ENCODE data around the gene POLR2B. TPM values are rescaled to one million over a fixed set of nuclear protein-coding genes. Genes with fewer than 3 reads are reported as not detected.

The POLR2B gene
- total and polyA plus RNA-seq, 12 donors, result 20.5 to 91.2 (median 78.4) TPM

- no peak for DNase-seq
- Histone ChIP-seq H3K9me3 (no peaks in the 10 kb centered on the region), H3K27me3 (no peaks in the 10 kb centered on the region), H3K4me3 (no peak overlapping the region), H3K36me3 (peaks cover 0 to 25% (median 0%) of the 10 kb centered on the region in 9 donors), H3K4me1 (peaks cover 11 to 100% (median 92%) of the 10 kb centered on the region in 9 donors), H3K27ac (peak overlapping the region in 6 of 10 donors; percentile 2 to 64 (median 37))
- TF ChIP-seq, protein P1, sequence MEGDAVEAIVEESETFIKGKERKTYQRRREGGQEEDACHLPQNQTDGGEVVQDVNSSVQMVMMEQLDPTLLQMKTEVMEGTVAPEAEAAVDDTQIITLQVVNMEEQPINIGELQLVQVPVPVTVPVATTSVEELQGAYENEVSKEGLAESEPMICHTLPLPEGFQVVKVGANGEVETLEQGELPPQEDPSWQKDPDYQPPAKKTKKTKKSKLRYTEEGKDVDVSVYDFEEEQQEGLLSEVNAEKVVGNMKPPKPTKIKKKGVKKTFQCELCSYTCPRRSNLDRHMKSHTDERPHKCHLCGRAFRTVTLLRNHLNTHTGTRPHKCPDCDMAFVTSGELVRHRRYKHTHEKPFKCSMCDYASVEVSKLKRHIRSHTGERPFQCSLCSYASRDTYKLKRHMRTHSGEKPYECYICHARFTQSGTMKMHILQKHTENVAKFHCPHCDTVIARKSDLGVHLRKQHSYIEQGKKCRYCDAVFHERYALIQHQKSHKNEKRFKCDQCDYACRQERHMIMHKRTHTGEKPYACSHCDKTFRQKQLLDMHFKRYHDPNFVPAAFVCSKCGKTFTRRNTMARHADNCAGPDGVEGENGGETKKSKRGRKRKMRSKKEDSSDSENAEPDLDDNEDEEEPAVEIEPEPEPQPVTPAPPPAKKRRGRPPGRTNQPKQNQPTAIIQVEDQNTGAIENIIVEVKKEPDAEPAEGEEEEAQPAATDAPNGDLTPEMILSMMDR (IDR thresholded peaks at IDR 0.05), result no peak
- intact Hi-C loops (cut with DNase I), result no loop called here
- 23 to 32% methylated on average over 4 of the region's 4 CpGs for WGBS, 2 donors
- peak in 1 of 8 donors; percentile 32 for ATAC-seq
Observed at GRCh38 chr4:57074744-57075143, 96.0 kb downstream of the POLR2B start.

- Histone ChIP-seq H3K9me3 (no peaks in the 10 kb centered on the region), H3K36me3 (peaks cover 0 to 25% (median 0%) of the 10 kb centered on the region in 9 donors), H3K27me3 (no peaks in the 10 kb centered on the region), H3K27ac (peak overlapping the region in 6 of 10 donors; percentile 2 to 64 (median 42)), H3K4me3 (no peak overlapping the region), H3K4me1 (peaks cover 11 to 100% (median 92%) of the 10 kb centered on the region in 9 donors)
- DNase-seq (no peak), ATAC-seq (no peak)
- intact Hi-C loops (cut with DNase I), result no loop called here
- TF ChIP-seq, protein P1 (IDR thresholded peaks at IDR 0.05), result no peak
Observed at GRCh38 chr4:57075367-57075766, 96.7 kb downstream of the POLR2B start.

GRCh38 chr4:57076646-57077045 is 98.0 kb downstream of the POLR2B start:
- intact Hi-C loops (cut with DNase I), result no loop called here
- Histone ChIP-seq H3K4me1 (peaks cover 14 to 100% (median 92%) of the 10 kb centered on the region in 9 donors), H3K9me3 (no peaks in the 10 kb centered on the region), H3K4me3 (no peak overlapping the region), H3K27ac (peak overlapping the region in 5 of 10 donors; percentile 6 to 64 (median 39)), H3K27me3 (no peaks in the 10 kb centered on the region), H3K36me3 (peaks cover 0 to 25% (median 0%) of the 10 kb centered on the region in 9 donors)
- WGBS, 2 donors, result 49 to 60% methylated on average over 4 of the region's 4 CpGs
- DNase-seq (no peak), ATAC-seq (no peak)
- TF ChIP-seq, protein P1 (IDR thresholded peaks at IDR 0.05), result no peak

GRCh38 chr4:57077550-57078343 is 99.1 kb downstream of the POLR2B start:
- Histone ChIP-seq H3K36me3 (peaks cover 0 to 23% (median 0%) of the 10 kb centered on the region in 9 donors), H3K27me3 (no peaks in the 10 kb centered on the region), H3K9me3 (no peaks in the 10 kb centered on the region), H3K27ac (peak overlapping the region in 8 of 10 donors; percentile 64 to 100 (median 76)), H3K4me1 (peaks cover 14 to 100% (median 92%) of the 10 kb centered on the region in 9 donors), H3K4me3 (no peak overlapping the region)
- TF ChIP-seq, protein P1 (IDR thresholded peaks at IDR 0.05), result no peak
- peak in 1 of 8 donors; percentile 7 for ATAC-seq
- WGBS, 2 donors, result 69% methylated on average over 14 of the region's 14 CpGs
- intact Hi-C loops (cut with DNase I), result loop anchor here in 1 of 10 donors (2.0 kb wide), 1 partner anchor 33 kb away; the partner anchor contains the start of gene IGFBP7
- DNase-seq, result no peak

Measured in heart right ventricle (tissue), 16 donors.